Measurements from ENCODE around the gene DENND11.
"Not testable (repeated sequence)": the region's sequence is repeated elsewhere in the genome, so short reads cannot be mapped to it uniquely, and the experiment has no call there.

Gene DENND11

DNA sequence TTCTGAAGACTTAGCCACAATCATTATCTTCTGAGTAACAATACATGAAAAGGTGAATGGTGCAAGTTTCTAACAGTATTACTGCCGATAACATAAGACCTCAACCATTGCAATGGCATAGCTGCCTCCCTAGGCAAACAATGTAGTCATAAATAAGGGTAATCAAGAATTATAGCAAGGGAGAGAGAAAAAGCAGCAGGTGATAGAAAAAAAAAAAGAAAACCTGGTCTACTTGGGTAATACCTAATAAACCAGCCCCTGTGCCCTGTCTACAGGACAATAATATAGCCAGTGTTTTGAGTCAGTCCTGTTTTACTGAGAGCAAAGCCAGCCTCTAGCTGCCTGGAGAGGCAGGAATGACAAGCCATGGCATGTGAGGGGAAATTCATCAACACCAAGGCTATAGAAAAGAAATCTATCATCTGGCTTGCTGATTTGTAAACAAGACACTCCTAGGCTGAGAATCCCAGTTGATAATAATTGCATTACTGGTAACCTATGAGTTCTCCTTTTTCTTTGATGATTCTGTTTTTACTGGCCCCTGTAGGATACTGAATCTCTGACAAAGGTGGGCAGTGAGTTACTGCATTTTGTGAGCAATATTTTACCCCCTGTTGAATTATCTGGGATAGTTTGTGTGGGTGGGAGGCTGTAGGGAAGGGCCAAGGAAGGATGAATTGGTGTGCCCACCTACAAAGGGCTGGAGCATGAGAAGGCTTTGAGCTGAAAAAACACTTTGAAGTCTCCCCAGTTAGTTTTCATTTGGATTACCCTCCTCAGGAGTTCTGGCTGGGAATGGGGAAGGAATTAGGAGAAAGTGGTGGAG, 4.5 kb upstream of the DENND11 start:
- FAIRE-seq = no peak

- FAIRE-seq = no peak
Observed at GRCh38 chr7:141704741-141705140, 2.8 kb upstream of the DENND11 start.

GRCh38 chr7:141704112-141704511, 2.1 kb upstream of the DENND11 start:
- no peak for FAIRE-seq

DNA sequence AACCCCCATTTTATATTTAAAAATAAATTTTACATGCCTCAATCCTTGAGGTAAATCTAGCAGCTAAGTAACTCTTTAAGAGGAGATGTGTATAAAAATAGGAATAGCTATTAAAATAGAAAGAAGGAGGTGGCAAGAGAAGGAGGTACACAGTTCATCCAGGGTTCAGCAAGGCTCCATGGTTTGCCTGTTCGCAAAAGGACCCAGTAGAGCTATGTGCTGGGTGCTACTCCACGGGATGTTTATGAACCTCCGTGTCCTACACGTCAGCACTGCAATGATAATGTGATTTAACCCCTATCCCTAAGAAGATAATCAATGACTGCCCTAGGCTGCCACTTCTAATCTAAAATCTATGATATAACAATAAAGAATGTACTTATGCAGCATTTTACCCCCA, 926 bp upstream of the DENND11 start:
- FAIRE-seq = no peak

- no peak for FAIRE-seq
Observed at GRCh38 chr7:141701489-141702046, 398 bp downstream of the DENND11 start.

GRCh38 chr7:141700848-141701371, 1.1 kb downstream of the DENND11 start:
- no peak for FAIRE-seq

DNA sequence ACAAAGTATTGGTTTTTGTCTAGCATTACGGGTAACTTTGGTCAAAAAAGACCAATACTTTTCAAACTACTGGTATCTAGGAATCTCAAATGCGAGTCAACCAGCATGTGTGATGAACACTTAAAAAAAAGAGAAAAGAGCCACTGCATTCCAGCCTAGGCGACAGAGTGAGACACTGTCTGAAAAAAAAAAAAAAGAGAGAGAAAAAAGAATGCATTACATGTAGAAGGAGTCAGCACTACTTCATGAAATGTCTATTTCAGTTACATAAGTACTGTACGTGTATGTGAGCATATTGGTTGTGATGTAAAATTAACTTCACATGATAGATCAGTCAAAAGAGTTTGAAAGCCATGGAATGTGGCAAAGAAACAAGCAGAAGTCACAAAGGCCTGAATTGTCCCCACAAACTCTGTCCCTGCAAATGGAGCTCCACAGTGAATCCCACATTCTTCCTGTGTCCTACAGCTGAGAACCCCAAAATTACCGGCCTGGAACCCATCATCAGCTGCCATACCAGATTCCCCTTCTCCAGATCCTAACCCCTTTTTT, 1.6 kb downstream of the DENND11 start:
- FAIRE-seq = no peak

- FAIRE-seq = no peak
Observed at GRCh38 chr7:141699860-141700259, 2.1 kb downstream of the DENND11 start.

DNA sequence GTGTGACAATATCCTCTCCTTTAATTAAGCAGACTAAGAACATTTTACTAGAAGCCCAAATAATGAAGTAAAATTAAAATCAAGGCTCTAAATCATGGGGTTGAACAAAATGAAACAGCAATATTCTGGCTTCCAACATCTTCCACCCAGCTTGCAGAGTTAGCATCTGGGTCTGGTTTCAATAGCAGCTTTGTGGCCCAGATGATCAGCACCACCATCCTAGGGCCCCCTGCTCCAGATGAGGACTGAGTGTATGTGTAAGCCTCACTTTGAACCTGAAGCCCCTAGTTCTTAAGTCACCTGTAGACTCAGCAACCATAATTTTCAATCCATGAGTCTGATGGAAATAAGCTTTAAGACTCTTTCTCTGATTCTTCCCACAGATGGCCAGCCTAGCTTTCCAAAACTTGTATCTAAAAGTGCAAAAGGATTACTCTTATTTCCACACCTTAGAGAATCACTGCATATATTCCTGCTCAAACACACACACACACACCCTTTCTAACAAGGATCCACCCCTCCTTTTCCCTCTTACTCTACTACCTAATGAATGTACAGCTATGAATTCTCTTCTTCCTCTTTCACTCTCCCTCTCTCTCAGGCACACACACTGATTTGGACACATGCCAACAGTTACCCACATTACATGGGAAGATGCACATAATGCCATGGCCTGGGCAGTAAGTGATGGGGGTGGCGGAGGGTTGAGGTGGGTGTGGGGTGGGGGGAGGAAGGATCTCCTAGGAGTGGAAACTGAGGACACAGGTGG, 3.5 kb downstream of the DENND11 start:
- no peak for FAIRE-seq

GRCh38 chr7:141697211-141697871, 4.6 kb downstream of the DENND11 start:
- FAIRE-seq = no peak

GRCh38 chr7:141696348-141696747, 5.6 kb downstream of the DENND11 start:
- FAIRE-seq = no peak

DNA sequence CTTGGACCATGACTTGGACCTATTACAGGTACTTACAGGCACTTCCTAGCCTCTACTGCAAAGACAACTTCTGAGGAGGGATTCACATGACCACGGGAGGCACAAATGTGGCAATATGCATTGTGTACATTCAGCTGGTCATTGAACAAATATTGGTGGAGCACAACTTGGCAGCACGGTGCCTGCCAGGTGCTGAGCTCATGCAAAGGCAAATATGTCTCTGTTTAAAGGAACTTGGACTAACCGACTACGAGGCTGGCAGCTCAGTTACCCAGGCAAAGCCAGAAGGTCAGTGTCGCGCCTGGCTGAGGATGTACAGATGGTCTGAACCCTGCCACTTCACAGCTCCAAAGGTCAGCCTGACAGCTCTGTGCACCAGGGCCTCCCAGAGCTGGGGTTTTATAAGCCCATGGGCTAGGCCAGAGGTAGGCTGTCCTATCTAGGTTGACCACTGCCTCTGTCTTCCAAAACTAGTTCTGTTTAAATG, 6.1 kb downstream of the DENND11 start:
- no peak for FAIRE-seq

DNA sequence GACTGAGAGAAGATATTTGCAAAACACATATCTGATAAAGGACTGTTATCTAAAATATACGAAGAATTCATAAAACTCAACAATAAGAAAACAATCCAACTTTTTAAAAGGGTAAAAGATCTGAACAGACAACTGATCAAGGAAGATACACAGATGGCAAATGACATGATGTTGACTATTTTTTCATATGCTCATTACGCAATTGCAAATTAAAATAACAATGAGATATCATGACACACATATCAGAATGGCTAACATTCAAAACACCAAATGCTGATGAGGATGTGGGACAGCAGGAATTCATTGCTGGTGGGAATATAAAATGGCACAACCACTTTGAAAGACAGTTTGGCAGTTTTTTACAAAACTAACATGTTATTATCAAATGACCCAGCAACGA, 8.9 kb downstream of the DENND11 start:
- FAIRE-seq = no peak

DNA sequence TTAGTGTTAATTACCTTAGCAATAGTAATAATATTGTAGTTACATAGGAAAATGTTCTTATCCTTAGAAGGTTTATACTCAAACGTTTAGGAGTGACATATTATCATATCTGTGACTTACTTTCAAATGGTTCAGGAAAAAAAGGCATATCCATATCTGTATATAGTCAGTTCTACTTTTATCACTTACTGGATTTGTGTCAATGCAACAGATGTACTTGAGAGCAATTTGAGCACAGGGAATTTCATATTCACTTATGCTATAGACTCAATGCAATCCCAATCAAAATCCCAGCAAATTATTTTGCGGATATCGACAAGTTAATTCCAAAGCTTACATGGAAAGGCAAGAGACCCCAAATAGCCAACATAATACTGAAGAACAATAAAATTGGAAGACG, 10.0 kb downstream of the DENND11 start:
- FAIRE-seq = no peak

GRCh38 chr7:141691540-141691939, 10.4 kb downstream of the DENND11 start:
- no peak for FAIRE-seq

DNA sequence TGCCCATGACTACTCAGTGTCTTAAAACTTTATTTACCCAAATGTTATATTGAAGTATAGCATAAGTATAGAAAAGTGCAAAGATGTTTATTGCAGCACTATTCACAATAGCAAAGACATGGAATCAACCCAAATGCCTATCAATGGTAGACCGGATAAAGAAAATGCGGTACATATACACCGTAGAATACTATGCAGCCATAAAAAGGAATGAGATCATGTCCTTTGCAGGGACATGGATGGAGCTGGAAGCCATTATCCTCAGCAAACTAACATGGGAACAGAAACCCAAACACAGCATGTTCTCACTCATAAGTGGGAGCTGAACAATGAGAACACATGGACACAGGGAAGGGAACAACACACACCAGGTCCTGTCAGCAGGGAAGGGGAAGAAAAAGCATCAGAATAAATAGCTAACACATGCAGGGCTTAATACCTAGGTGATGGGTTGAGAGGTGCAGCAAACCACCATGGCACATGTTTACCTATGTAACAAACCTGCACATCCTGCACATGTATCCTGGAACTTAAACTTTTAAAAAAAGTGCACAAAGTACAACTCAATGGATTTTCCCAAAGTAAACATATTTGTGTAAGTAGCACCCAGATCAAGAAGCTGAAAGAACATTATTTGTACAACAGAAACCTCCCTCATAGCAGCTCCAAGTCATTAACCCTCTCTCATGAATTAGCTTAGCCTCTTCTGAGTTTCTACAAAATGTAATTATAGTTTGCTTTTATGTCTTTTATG, 12.7 kb downstream of the DENND11 start:
- FAIRE-seq = not testable (repeated sequence)

GRCh38 chr7:141688043-141688442, 13.9 kb downstream of the DENND11 start:
- FAIRE-seq = no peak

DNA sequence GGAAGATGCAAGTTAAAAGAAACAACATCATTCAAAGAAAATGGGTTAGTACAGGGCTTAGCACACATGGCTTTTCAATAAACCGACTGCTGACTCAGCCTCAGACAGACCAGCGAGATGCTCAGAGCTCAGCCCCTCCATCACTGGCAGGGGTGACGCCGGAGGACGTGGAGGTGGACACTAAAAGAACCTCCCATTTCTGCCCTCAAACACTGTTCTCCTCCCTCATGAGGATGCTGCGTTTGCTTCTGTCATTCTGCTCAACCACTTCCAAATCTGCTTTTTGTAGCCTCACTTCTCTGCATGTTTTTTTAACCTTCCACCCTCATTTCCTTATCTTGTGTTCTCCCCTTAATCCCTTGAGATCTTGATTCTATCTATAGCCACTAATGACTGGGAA, 15.3 kb downstream of the DENND11 start:
- no peak for FAIRE-seq

GRCh38 chr7:141686074-141686473, 15.9 kb downstream of the DENND11 start:
- no peak for FAIRE-seq

GRCh38 chr7:141685285-141686023, 16.5 kb downstream of the DENND11 start:
- no peak for FAIRE-seq

DNA sequence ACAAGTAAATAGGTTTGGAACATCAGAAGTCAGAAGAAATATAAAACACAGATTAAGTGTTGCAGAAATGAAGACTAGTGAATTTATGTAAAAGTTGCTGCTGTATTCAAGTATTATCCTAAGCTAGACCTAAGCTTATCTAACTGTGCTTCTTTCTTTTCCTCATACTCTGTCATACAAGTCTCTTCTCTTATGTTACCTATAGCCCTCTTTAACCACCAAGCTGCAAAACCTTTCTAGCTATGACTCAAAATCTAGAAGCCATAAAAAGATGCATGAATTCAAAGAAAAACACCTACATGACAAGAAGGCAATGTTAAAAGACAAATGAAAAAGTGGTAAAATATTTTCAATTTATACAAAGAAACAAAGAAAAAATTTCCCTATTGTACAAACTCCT, 23.0 kb downstream of the DENND11 start:
- no peak for FAIRE-seq

Data from TTC549 (cell line).